ENCODE measurements around the gene VWC2. TPM values are rescaled to one million over a fixed set of nuclear protein-coding genes. Genes with fewer than 3 reads are reported as not detected.

VWC2 gene
- total RNA-seq, 2 experiments from 2014 or later = not detected

- ChIA-PET CTCF (interaction anchor here (0.6 kb wide), 1 partner anchor 640 kb away, joined by 5 read pairs; no protein-coding TSS in a partner anchor), POLR2A (no interaction called here)
Measured at GRCh38 chr7:49927631-49928030, 154.2 kb downstream of the VWC2 start.

- CTCF ChIA-PET = no interaction called here
- POLR2A ChIA-PET = no interaction called here
Measured at GRCh38 chr7:49928787-49929186, 155.3 kb downstream of the VWC2 start.

GRCh38 chr7:49931627-49932026 is 158.2 kb downstream of the VWC2 start:
- CTCF ChIA-PET = no interaction called here

GRCh38 chr7:49937608-49938007 is 164.2 kb downstream of the VWC2 start:
- ChIA-PET POLR2A (no interaction called here), CTCF (no interaction called here)

More at GRCh38 chr7:49931627-49932026, 158.2 kb downstream of the VWC2 start:
- POLR2A ChIA-PET = no interaction called here
